Keratinocyte (primary cell): ENCODE data around the gene NPFFR1. TPM values are rescaled to one million over a fixed set of nuclear protein-coding genes. Genes with fewer than 3 reads are reported as not detected.

Source experiments
- DNase-seq: peaks from one replicate; pipeline ENCODE4 v3.0.0-alpha.2; 2011; ENCODE audit warnings: low read depth, missing footprints, low spot score
- FAIRE-seq: peaks from 2 replicates; lab custom pipeline; 2011; peaks lifted over from hg19 to GRCh38; lab: Jason Lieb, UNC
- H2AFZ ChIP-seq: 2 replicates; pipeline ENCODE4 v1.6.0; 2012; ENCODE audit warnings: low read length, control low read depth, inconsistent platforms; ENCODE audit not compliant: control insufficient read depth
- H3K27ac ChIP-seq: 2 replicates; pipeline ENCODE4 v1.5.1; 2011; ENCODE audit warnings: low read length; ENCODE audit not compliant: control insufficient read depth, insufficient read depth
- H3K27me3 ChIP-seq: 3 replicates; pipeline ENCODE4 v1.6.0; 2011; ENCODE audit warnings: low read length; ENCODE audit not compliant: control insufficient read depth, insufficient read depth; ENCODE audit errors: extremely low read depth
- H3K36me3 ChIP-seq, 2 experiments: 2 replicates in 1 of 2; 3 replicates in 1 of 2; pipeline ENCODE4 v1.5.1; 2011; ENCODE audit warnings: low read length in 2 of 2, mild to moderate bottlenecking in 1 of 2; ENCODE audit not compliant: control insufficient read depth in 2 of 2, insufficient read depth in 2 of 2; ENCODE audit errors: extremely low read depth in 1 of 2
- H3K4me1 ChIP-seq: 3 replicates; pipeline ENCODE4 v1.5.1; 2011; ENCODE audit warnings: low read length; ENCODE audit not compliant: control insufficient read depth, insufficient read depth; ENCODE audit errors: extremely low read depth
- H3K4me2 ChIP-seq: 3 replicates; pipeline ENCODE4 v1.6.0; 2011; ENCODE audit warnings: low read depth, low read length; ENCODE audit not compliant: control insufficient read depth, insufficient read depth; ENCODE audit errors: extremely low read depth
- H3K4me3 ChIP-seq, 3 experiments: fragments of 200-600 bp in 1 of 3; sonication (generic) in 1 of 3; 2 replicates in 2 of 3; 3 replicates in 1 of 3; pipeline ENCODE4 v1.5.1; 2011 to 2016; ENCODE audit warnings: low read length in 3 of 3, mild to moderate bottlenecking in 3 of 3, control low read depth in 2 of 3, inconsistent platforms in 1 of 3, low read depth in 1 of 3, mixed read lengths in 1 of 3, mixed run types in 1 of 3, moderate library complexity in 1 of 3; ENCODE audit not compliant: control insufficient read depth in 2 of 3, insufficient read depth in 2 of 3; ENCODE audit errors: extremely low read depth in 1 of 3
- H3K79me2 ChIP-seq: 2 replicates; pipeline ENCODE4 v1.6.0; 2012; ENCODE audit warnings: low read length; ENCODE audit not compliant: control insufficient read depth, insufficient read depth
- H3K9ac ChIP-seq: 3 replicates; pipeline ENCODE4 v1.6.0; 2011; ENCODE audit warnings: low read length; ENCODE audit not compliant: control insufficient read depth, insufficient read depth; ENCODE audit errors: extremely low read depth
- H3K9me1 ChIP-seq: 3 replicates; pipeline ENCODE4 v1.6.0; 2011; ENCODE audit warnings: low read length; ENCODE audit not compliant: control insufficient read depth, insufficient read depth; ENCODE audit errors: extremely low read depth
- H3K9me3 ChIP-seq: 2 replicates; pipeline ENCODE4 v1.5.1; 2012; ENCODE audit warnings: low read depth, low read length; ENCODE audit not compliant: control insufficient read depth
- H4K20me1 ChIP-seq: 3 replicates; pipeline ENCODE4 v1.6.0; 2011; ENCODE audit warnings: low read length; ENCODE audit not compliant: control insufficient read depth, insufficient read depth; ENCODE audit errors: extremely low read depth
- CTCF ChIP-seq, 3 experiments: IDR thresholded peaks in 1 of 3; conservative IDR thresholded peaks in 1 of 3; optimal IDR thresholded peaks in 1 of 3; 2 replicates in 2 of 3; 3 replicates in 1 of 3; pipeline versions ENCODE3 to v1.5.1; 2011; ENCODE audit warnings: low read length in 3 of 3, mild to moderate bottlenecking in 3 of 3, moderate library complexity in 2 of 3, control low read depth in 1 of 3, inconsistent platforms in 1 of 3; ENCODE audit not compliant: insufficient read depth in 2 of 3; ENCODE audit errors: extremely low read depth in 1 of 3
- EZH2 ChIP-seq: IDR thresholded peaks from one replicate; pipeline ENCODE4 v1.6.1; 2012; ENCODE audit warnings: inconsistent platforms, mild to moderate bottlenecking, low read length, moderate library complexity
- dilution Hi-C: fragments of 300-500 bp; cut with MboI; formaldehyde crosslinking; loops from one replicate; pipeline ENCODE4 v1.7.0; 2020; ENCODE audit warnings: low sequenced_read_pairs; ENCODE audit not compliant: extremely low pct_ligation_motif_present
- polyA plus RNA-seq, 5 experiments: library from polyadenylated mRNA; depleted of rRNA in 3 of 5; stranded (reverse) in 3 of 5; stranded (forward) in 1 of 5; unstranded in 1 of 5; fragments of >200 nt; gene quantifications; 1 replicate in 1 of 5; 2 replicates in 3 of 5; 3 replicates in 1 of 5; pipeline versions ENCODE4 v1.2.1 to v1.2.3, GENCODE V29; 2011 to 2012; ENCODE audit warnings: missing spikeins in 2 of 5, low read depth in 1 of 5, low replicate concordance in 1 of 5

NPFFR1 gene
- polyA plus RNA-seq, 1 donor (not counting 4 experiments of a cell fraction or from before 2014, with no cell fraction given), result not detected

- no peak overlapping the region for H2AFZ ChIP-seq
Measured at GRCh38 chr10:70272925-70273316, 10.9 kb downstream of the NPFFR1 start.

GRCh38 chr10:70271996-70272924 lies 11.5 kb downstream of the NPFFR1 start:
- Histone ChIP-seq H3K4me3 (no peak overlapping the region), H3K4me1 (peaks cover 13% of the 10 kb centered on the region), H3K27me3 (no peaks in the 10 kb centered on the region), H2AFZ (no peak overlapping the region), H4K20me1 (no peaks in the 10 kb centered on the region), H3K36me3 (no peaks in the 10 kb centered on the region), H3K9me1 (no peaks in the 10 kb centered on the region), H3K9me3 (no peaks in the 10 kb centered on the region), H3K79me2 (no peaks in the 10 kb centered on the region), H3K27ac (no peak overlapping the region), H3K9ac (no peak overlapping the region), H3K4me2 (peak overlapping the region; percentile 9)
- dilution Hi-C loops, result no loop called here
- DNase-seq (no peak), FAIRE-seq (no peak)
- no peak for TF ChIP-seq CTCF (optimal IDR thresholded peaks at IDR 0.05 in 1 of 3, IDR thresholded peaks at IDR 0.05 in 1 of 3, conservative IDR thresholded peaks at IDR 0.05 in 1 of 3; ENCODE audit: extremely low read depth in 1 of 3, insufficient read depth in 2 of 3, low read length in 3 of 3)

More at GRCh38 chr10:70272925-70273316, 10.9 kb downstream of the NPFFR1 start:
- no peaks in the 10 kb centered on the region for H4K20me1 ChIP-seq
- no peaks in the 10 kb centered on the region for H3K27me3 ChIP-seq
- no peaks in the 10 kb centered on the region for H3K9me3 ChIP-seq
- H3K9me1 ChIP-seq, result no peaks in the 10 kb centered on the region
- dilution Hi-C loops, result no loop called here
- no peak overlapping the region for H3K4me3 ChIP-seq
- no peak overlapping the region for H3K9ac ChIP-seq
- no peaks in the 10 kb centered on the region for H3K79me2 ChIP-seq
- no peaks in the 10 kb centered on the region for H3K36me3 ChIP-seq
- H3K4me1 ChIP-seq, result peaks cover 7% of the 10 kb centered on the region
- no peak overlapping the region for H3K27ac ChIP-seq
- DNase-seq, result no peak
- peak overlapping the region; percentile 9 for H3K4me2 ChIP-seq
- FAIRE-seq, result no peak
- TF ChIP-seq CTCF (optimal IDR thresholded peaks at IDR 0.05 in 1 of 3, IDR thresholded peaks at IDR 0.05 in 1 of 3, conservative IDR thresholded peaks at IDR 0.05 in 1 of 3; ENCODE audit: extremely low read depth in 1 of 3, insufficient read depth in 2 of 3, low read length in 3 of 3) (peak in 2 of 3 experiments; percentile 23 to 65), EZH2 (no peak)
